Esophagus (tissue), 2 donors: ENCODE data around the gene BTG4. TPM values are rescaled to one million over a fixed set of nuclear protein-coding genes. Genes with fewer than 3 reads are reported as not detected.

Experiments used
- polyA plus RNA-seq, 2 donors: library from polyadenylated mRNA; stranded (reverse); fragments of 200-250 nt; gene quantifications; one replicate each; pipeline ENCODE4 v1.2.3, GENCODE V29; 2013
- donor health status: healthy with polysubstance abuse.
- donor health status: Bipolar disorder and iron deficiency.

BTG4 gene
- polyA plus RNA-seq, 2 donors: not detected

Other genes starting within 250 kb of the BTG4 start
- 1 to 10 TPM; 3.8 to 4.0 TPM for gene POU2AF3, start 213.8 kb downstream of the BTG4 start, polyA plus RNA-seq
- gene POU2AF1, start 133.1 kb downstream of the BTG4 start, polyA plus RNA-seq: under 1 TPM; 0.55 to 0.73 TPM
- not detected for gene HOATZ, start 2.4 kb upstream of the BTG4 start, polyA plus RNA-seq
- gene LAYN, start 28.3 kb upstream of the BTG4 start, polyA plus RNA-seq: 1 to 10 TPM; 1.4 to 2.9 TPM
- gene SIK2, start 90.1 kb upstream of the BTG4 start, polyA plus RNA-seq: 1 to 10 TPM; 2.7 to 2.8 TPM